Endothelial cell of umbilical vein (primary cell): ENCODE measurements around the gene STRA6. TPM values are rescaled to one million over a fixed set of nuclear protein-coding genes. Genes with fewer than 3 reads are reported as not detected.

Source experiments
- BruUV-seq: library from RNA; stranded (reverse); fragments of 400-500 nt; replicated peaks from 2 replicates; lab custom pipeline; 2021; lab: Mats Ljungman, UMichigan
- CTCF ChIA-PET: fragments of 300-600, 350-600 bp; sonication (Branson Sonifier 250); formaldehyde crosslinking; loops from one replicate; lab custom pipeline; 2021; ENCODE audit warnings: antibody characterized with exemption, inconsistent platforms; lab: Charles Lee
- POLR2A ChIA-PET: fragments of 300-600, 350-600 bp; sonication (Branson Sonifier 250); formaldehyde crosslinking; loops from one replicate; lab custom pipeline; 2021; ENCODE audit warnings: antibody characterized with exemption, inconsistent platforms; lab: Charles Lee
- DNase-seq: peaks from one replicate; pipeline ENCODE4 v3.0.0-alpha.2; 2011; ENCODE audit warnings: low read depth, low spot score
- FAIRE-seq: peaks from 2 replicates; lab custom pipeline; 2011; peaks lifted over from hg19 to GRCh38; lab: Jason Lieb, UNC
- H2AFZ ChIP-seq: 2 replicates; pipeline ENCODE4 v1.6.0; 2012; ENCODE audit warnings: low read depth, low read length, control low read depth, inconsistent platforms
- H3K27ac ChIP-seq: 2 replicates; pipeline ENCODE4 v1.5.1; 2011; ENCODE audit warnings: low read depth, mild to moderate bottlenecking, control low read depth, low read length, moderate library complexity; ENCODE audit not compliant: insufficient read depth
- H3K27me3 ChIP-seq, 2 experiments: 2 replicates each; pipeline versions ENCODE4 v1.6.0 to v1.6.1; 2011; ENCODE audit warnings: low read length in 2 of 2, mixed read lengths in 1 of 2; ENCODE audit not compliant: control insufficient read depth in 2 of 2, insufficient read depth in 2 of 2
- H3K36me3 ChIP-seq, 2 experiments: 2 replicates in 1 of 2; 3 replicates in 1 of 2; pipeline ENCODE4 v1.5.1; 2011; ENCODE audit warnings: low read length in 2 of 2, mild to moderate bottlenecking in 1 of 2, moderate library complexity in 1 of 2; ENCODE audit not compliant: control insufficient read depth in 2 of 2, insufficient read depth in 2 of 2; ENCODE audit errors: extremely low read depth in 1 of 2
- H3K4me1 ChIP-seq: 3 replicates; pipeline ENCODE4 v1.5.1; 2011; ENCODE audit warnings: mild to moderate bottlenecking, low read length; ENCODE audit not compliant: control insufficient read depth, insufficient read depth; ENCODE audit errors: extremely low read depth
- H3K4me2 ChIP-seq: 2 replicates; pipeline ENCODE4 v1.6.1; 2011; ENCODE audit warnings: low read length, control low read depth, mixed read lengths; ENCODE audit not compliant: insufficient read depth
- H3K4me3 ChIP-seq, 3 experiments: fragments of 200-600 bp in 1 of 3; sonication (generic), shearing (Covaris generic) in 1 of 3; replicated peaks in 1 of 3; 2 replicates each; pipeline ENCODE4 v1.5.1; 2011 to 2016; ENCODE audit warnings: control low read depth in 3 of 3, low read length in 3 of 3, mild to moderate bottlenecking in 2 of 3, inconsistent platforms in 1 of 3, low read depth in 1 of 3, moderate library complexity in 1 of 3; ENCODE audit not compliant: insufficient read depth in 1 of 3
- H3K79me2 ChIP-seq: 2 replicates; pipeline ENCODE4 v1.6.0; 2012; ENCODE audit warnings: low read length, inconsistent platforms; ENCODE audit not compliant: control insufficient read depth, insufficient read depth
- H3K9ac ChIP-seq: replicated peaks from 2 replicates; pipeline ENCODE3; 2011; ENCODE audit warnings: low read length, control low read depth; ENCODE audit not compliant: insufficient read depth; ENCODE audit errors: extremely low read depth
- H3K9me1 ChIP-seq: replicated peaks from 3 replicates; pipeline ENCODE4 v1.6.0; 2011; ENCODE audit warnings: mild to moderate bottlenecking, low read length; ENCODE audit not compliant: control insufficient read depth, insufficient read depth; ENCODE audit errors: extremely low read depth
- H3K9me3 ChIP-seq: replicated peaks from 2 replicates; pipeline ENCODE4 v1.5.1; 2012; ENCODE audit warnings: low read length, inconsistent platforms; ENCODE audit not compliant: control insufficient read depth, insufficient read depth
- H4K20me1 ChIP-seq: replicated peaks from 2 replicates; pipeline ENCODE3; 2011; ENCODE audit warnings: mild to moderate bottlenecking, low read length; ENCODE audit not compliant: control insufficient read depth, insufficient read depth; ENCODE audit errors: extremely low read depth
- EZH2 ChIP-seq: IDR thresholded peaks from 2 replicates; pipeline ENCODE4 v1.6.1; 2012; ENCODE audit warnings: borderline replicate concordance, low read depth, mild to moderate bottlenecking, moderate library complexity, low read length, inconsistent platforms; ENCODE audit not compliant: severe bottlenecking
- GATA2 ChIP-seq: IDR thresholded peaks from 2 replicates; pipeline ENCODE4 v1.7.0; 2011; ENCODE audit warnings: low read depth, mild to moderate bottlenecking, moderate library complexity, mixed read lengths, low read length; ENCODE audit not compliant: insufficient read length, insufficient read depth
- JUN ChIP-seq: IDR thresholded peaks from 2 replicates; pipeline ENCODE4 v1.6.1; 2011; ENCODE audit warnings: borderline replicate concordance, low read depth; ENCODE audit not compliant: insufficient read length, insufficient read depth
- MAX ChIP-seq: IDR thresholded peaks from 2 replicates; pipeline ENCODE4 v1.6.1; 2011; ENCODE audit not compliant: insufficient read depth, insufficient read length
- MYC ChIP-seq: IDR thresholded peaks from one replicate; pipeline ENCODE4 v1.6.1; 2011; ENCODE audit warnings: mild to moderate bottlenecking, low read depth, low read length
- POLR2A ChIP-seq: IDR thresholded peaks from 2 replicates; pipeline ENCODE4 v1.6.1; 2012; ENCODE audit warnings: low read depth, mild to moderate bottlenecking, control low read depth, low read length
- dilution Hi-C: fragments of 300-500 bp; cut with MboI; formaldehyde crosslinking; loops from one replicate; pipeline ENCODE4 v1.15.0; 2019; ENCODE audit warnings: low sequenced_read_pairs; ENCODE audit not compliant: extremely low pct_ligation_motif_present
- intact Hi-C: fragments of 100-400 bp; cut with micrococcal nuclease; formaldehyde crosslinking; loops from one replicate; pipeline ENCODE4 v1.10.0; 2022
- polyA plus RNA-seq, 4 experiments: library from polyadenylated mRNA; depleted of rRNA in 3 of 4; stranded (reverse) in 3 of 4; unstranded in 1 of 4; fragments of >200 nt; gene quantifications; 2 replicates each; pipeline versions ENCODE4 v1.2.1 to v1.2.3, GENCODE V29; 2011 to 2012; ENCODE audit warnings: missing spikeins in 1 of 4
- small RNA-seq: library from RNA; depleted of rRNA; stranded (forward); fragments of <200 nt; gene quantifications from one replicate; pipeline ENCODE3, GENCODE V24; 2012; ENCODE audit warnings: low replicate concordance, low read depth; ENCODE audit not compliant: insufficient read depth, insufficient read length
- total RNA-seq: library from RNA; stranded (reverse); gene quantifications from 2 replicates; pipeline ENCODE4 v1.2.3, GENCODE V29; 2021

STRA6 gene
- total and polyA plus RNA-seq, 2 donors (not counting 3 experiments of a cell fraction or from before 2014, with no cell fraction given) = not detected

GRCh38 chr15:74129586-74130154, 72.9 kb downstream of the STRA6 start:
- DNase-seq (no peak), FAIRE-seq (no peak)
- CTCF ChIA-PET = interaction anchor here (0.7 to 3.7 kb wide), 6 partner anchors 157 to 196 kb away, joined by 3 to 115 read pairs (median 23); no protein-coding TSS in a partner anchor
- Histone ChIP-seq H2AFZ (no peak overlapping the region), H3K9me3 (no peaks in the 10 kb centered on the region), H3K9ac (no peak overlapping the region), H3K4me1 (peaks cover 4% of the 10 kb centered on the region), H3K4me3 (no peak overlapping the region), H4K20me1 (no peaks in the 10 kb centered on the region), H3K27me3 (peaks cover 69 to 82% of the 10 kb centered on the region in 2 experiments), H3K79me2 (no peaks in the 10 kb centered on the region), H3K27ac (no peak overlapping the region), H3K36me3 (no peaks in the 10 kb centered on the region), H3K9me1 (no peaks in the 10 kb centered on the region), H3K4me2 (no peak overlapping the region)
- no TSS peak for BruUV-seq
- no peak for TF ChIP-seq MAX
- TF ChIP-seq EZH2 = peak; percentile 98
- TF ChIP-seq MYC = no peak
- no peak for TF ChIP-seq GATA2
- no peak for TF ChIP-seq POLR2A
- no peak for TF ChIP-seq JUN
- dilution Hi-C loops = no loop called here
- POLR2A ChIA-PET = interaction anchor here (0.6 kb wide), 1 partner anchor 169 kb away, joined by 8 read pairs; no protein-coding TSS in a partner anchor
- intact Hi-C loops = loop anchor here (5.0 kb wide), 2 partner anchors 157 to 177 kb away; no protein-coding TSS in a partner anchor

Small RNA genes within 50 kb of the gene (small RNA-seq; reads per million reads assigned to genes)
- gene RF00017 = not detected

Other genes with a start within 250 kb of the STRA6 start
- gene STOML1, start 210.5 kb downstream of the STRA6 start, total RNA-seq = 12.4 and 12.9 TPM in 2 replicates
- gene STOML1, start 210.5 kb downstream of the STRA6 start, polyA plus RNA-seq = 15.4 and 16.7 TPM in 2 replicates
- gene PML, start 208.1 kb downstream of the STRA6 start, total RNA-seq = 77.4 and 79.6 TPM in 2 replicates
- 30.4 and 32.2 TPM in 2 replicates for gene PML, start 208.1 kb downstream of the STRA6 start, polyA plus RNA-seq
- not detected in 2 replicates for gene GOLGA6A, start 120.2 kb downstream of the STRA6 start, total RNA-seq
- gene GOLGA6A, start 120.2 kb downstream of the STRA6 start, polyA plus RNA-seq = not detected in 2 replicates
- gene ISLR2, start 72.2 kb downstream of the STRA6 start, total RNA-seq = not detected in 2 replicates
- gene ISLR2, start 72.2 kb downstream of the STRA6 start, polyA plus RNA-seq = not detected in 2 replicates
- not detected in 2 replicates for gene ISLR, start 29.1 kb downstream of the STRA6 start, total RNA-seq
- not detected in 2 replicates for gene ISLR, start 29.1 kb downstream of the STRA6 start, polyA plus RNA-seq
- not detected in 2 replicates for gene CCDC33, start 33.5 kb upstream of the STRA6 start, total RNA-seq
- gene CCDC33, start 33.5 kb upstream of the STRA6 start, polyA plus RNA-seq = not detected in 2 replicates
- not detected in 2 replicates for gene CYP11A1, start 164.9 kb upstream of the STRA6 start, total RNA-seq
- 0.08 TPM in 1 of 2 replicates, not detected in the other for gene CYP11A1, start 164.9 kb upstream of the STRA6 start, polyA plus RNA-seq
- 1.3 and 1.7 TPM in 2 replicates for gene SEMA7A, start 231.2 kb upstream of the STRA6 start, total RNA-seq
- gene SEMA7A, start 231.2 kb upstream of the STRA6 start, polyA plus RNA-seq = 2.0 and 3.0 TPM in 2 replicates